NCI-H187 (cell line): ENCODE data around the gene SDR42E2.
"Not testable (repeated sequence)": the region's sequence is repeated elsewhere in the genome, so short reads cannot be mapped to it uniquely, and the experiment has no call there.

Source experiments
- DNase-seq, 2 experiments: peaks; one replicate each; lab custom pipeline; 2025; lab: John Stamatoyannopoulos, UW

SDR42E2 gene

GRCh38 chr16:22191532-22192260 is 29.4 kb downstream of the SDR42E2 start:
- DNase-seq, result no peak

- DNase-seq, result no peak
Observed at GRCh38 chr16:22192261-22193062, 30.2 kb downstream of the SDR42E2 start.

- no peak for DNase-seq
Observed at GRCh38 chr16:22193063-22193411, 30.7 kb downstream of the SDR42E2 start.

- no peak for DNase-seq
Observed at GRCh38 chr16:22194707-22195444, 32.6 kb downstream of the SDR42E2 start.

- no peak for DNase-seq
Observed at GRCh38 chr16:22195445-22195694, 33.1 kb downstream of the SDR42E2 start.

GRCh38 chr16:22195695-22196558 is 33.6 kb downstream of the SDR42E2 start:
- peak; percentile 53 to 87 for DNase-seq

GRCh38 chr16:22196559-22197168 is 34.4 kb downstream of the SDR42E2 start:
- DNase-seq, result not testable (repeated sequence)

GRCh38 chr16:22198547-22199293 is 36.4 kb downstream of the SDR42E2 start:
- no peak for DNase-seq

- DNase-seq, result no peak
Observed at GRCh38 chr16:22202261-22202637, 39.9 kb downstream of the SDR42E2 start.

- no peak for DNase-seq
Observed at GRCh38 chr16:22203091-22203490, 40.8 kb downstream of the SDR42E2 start.

- DNase-seq, result no peak
Observed at GRCh38 chr16:22204091-22204655, 41.9 kb downstream of the SDR42E2 start.

GRCh38 chr16:22205577-22206012 is 43.3 kb downstream of the SDR42E2 start:
- no peak for DNase-seq

- DNase-seq, result peak; percentile 34 to 70
Observed at GRCh38 chr16:22206013-22206841, 43.9 kb downstream of the SDR42E2 start, which contains the start of gene EEF2K. EEF2K (plus strand) TSS chr16:22206278; CDS start chr16:22225730, 19,452 bp downstream.

GRCh38 chr16:22206842-22207714 is 44.8 kb downstream of the SDR42E2 start:
- DNase-seq, result no peak

GRCh38 chr16:22207715-22208360 is 45.5 kb downstream of the SDR42E2 start:
- DNase-seq, result no peak

GRCh38 chr16:22210285-22210684 is 48.0 kb downstream of the SDR42E2 start:
- DNase-seq, result no peak

GRCh38 chr16:22210854-22211253 is 48.5 kb downstream of the SDR42E2 start:
- DNase-seq, result no peak

- no peak for DNase-seq
Observed at GRCh38 chr16:22213236-22213635, 50.9 kb downstream of the SDR42E2 start.
